ENCODE data around the gene POMGNT1.

DNA sequence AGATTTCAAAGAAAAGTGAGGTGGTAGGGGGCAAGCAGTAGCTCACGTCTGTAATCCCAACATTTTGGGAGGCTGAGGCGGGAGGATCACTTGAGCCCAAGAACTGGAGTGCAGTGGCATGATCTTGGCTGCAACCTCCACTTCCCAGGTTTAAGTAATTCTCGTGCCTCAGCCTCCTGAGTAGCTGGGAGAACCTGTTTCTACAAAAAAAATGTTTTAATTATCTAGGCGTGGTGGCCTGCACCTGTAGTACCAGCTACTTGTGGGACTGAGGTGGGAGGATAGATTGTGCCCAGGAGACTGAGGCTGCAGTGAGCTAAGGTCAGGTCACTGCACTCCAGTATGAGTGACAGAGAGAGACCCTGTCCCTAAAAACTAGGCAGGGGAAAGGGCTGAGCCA lies 25.9 kb downstream of the POMGNT1 start:
- TF ChIP-seq GATA2 (IDR thresholded peaks at IDR 0.05; ENCODE audit: low read depth, low read length) (no peak), GATA3 (IDR thresholded peaks at IDR 0.05; ENCODE audit: low read depth, low read length) (no peak)
